Epithelial cell of esophagus (primary cell): ENCODE data around the gene WNT5B.
"Not testable (repeated sequence)": the region's sequence is repeated elsewhere in the genome, so short reads cannot be mapped to it uniquely, and the experiment has no call there.

Experiments
- DNase-seq: peaks from one replicate; pipeline ENCODE4 v3.0.0; 2010; ENCODE audit warnings: low read depth
- H3K4me3 ChIP-seq: 2 replicates; pipeline ENCODE4 v1.5.1; 2011; ENCODE audit warnings: mild to moderate bottlenecking, low read length, control low read depth
- CTCF ChIP-seq: IDR thresholded peaks from 2 replicates; pipeline ENCODE4 v1.5.1; 2011; ENCODE audit warnings: low read depth, mild to moderate bottlenecking, low read length, control low read depth, inconsistent platforms; ENCODE audit not compliant: insufficient read depth; ENCODE audit errors: missing control alignments

The WNT5B gene

DNA sequence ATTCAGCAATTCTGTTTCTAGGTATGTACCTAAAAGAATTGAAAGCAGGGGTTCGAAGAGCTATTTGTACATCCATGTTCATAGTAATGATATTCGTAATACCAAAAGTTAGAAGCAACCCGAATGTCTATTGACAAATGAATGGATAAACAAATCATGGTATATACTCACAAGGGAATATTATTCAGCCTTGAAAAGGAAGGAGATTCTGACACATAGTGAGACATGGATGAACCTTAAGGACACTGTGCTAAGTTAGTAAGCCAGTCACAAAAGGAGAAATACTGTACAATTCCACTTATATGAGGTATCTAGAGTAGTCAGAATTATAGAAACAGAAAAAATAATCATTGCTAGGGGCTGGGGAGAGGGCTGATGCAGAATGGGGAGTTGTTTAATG is 30.3 kb upstream of the WNT5B start:
- no peak for DNase-seq
- no peak overlapping the region for H3K4me3 ChIP-seq
- TF ChIP-seq CTCF = no peak

- H3K4me3 ChIP-seq, DNase-seq: not testable (repeated sequence)
Measured at GRCh38 chr12:1602706-1603105, 26.3 kb upstream of the WNT5B start.

DNA sequence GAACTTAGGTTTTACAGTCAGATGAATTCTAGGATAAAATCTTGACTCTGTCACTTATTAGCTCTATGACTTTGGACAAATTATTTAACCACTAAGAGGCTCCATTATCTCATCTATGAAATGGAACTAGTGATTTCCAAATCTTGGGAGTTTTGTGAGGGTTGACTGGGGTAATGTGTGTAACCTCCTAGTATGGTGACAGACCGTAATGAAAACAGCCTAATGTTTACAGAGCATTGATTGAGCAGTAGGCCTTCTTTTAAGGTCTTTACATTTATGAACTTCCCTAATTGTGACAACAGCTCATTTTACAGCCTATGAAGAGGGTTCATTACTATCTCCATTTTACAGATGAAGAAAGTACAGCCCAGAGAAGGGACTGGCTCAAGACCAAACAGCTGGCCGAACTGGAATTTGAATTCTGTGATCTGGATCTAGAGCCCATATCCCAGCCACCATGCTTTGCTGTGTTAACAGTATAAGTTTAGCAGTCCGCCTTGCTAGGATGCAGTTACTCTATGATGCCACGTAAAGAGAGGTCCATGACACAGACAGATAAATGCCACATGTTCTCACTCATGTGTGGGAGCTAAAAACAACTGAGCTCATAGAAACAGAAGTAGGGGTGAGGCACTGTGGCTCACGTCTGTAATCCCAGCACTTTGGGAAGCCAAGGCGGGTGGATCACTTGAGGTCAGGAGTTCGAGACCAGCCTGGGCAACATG is 25.6 kb upstream of the WNT5B start:
- TF ChIP-seq CTCF = no peak
- no peak overlapping the region for H3K4me3 ChIP-seq
- no peak for DNase-seq

- no peak for DNase-seq
- no peak overlapping the region for H3K4me3 ChIP-seq
- TF ChIP-seq CTCF = no peak
Measured at GRCh38 chr12:1604464-1604863, 24.6 kb upstream of the WNT5B start.

- peak; percentile 84 for DNase-seq
- H3K4me3 ChIP-seq = peak overlapping the region; percentile 41
- TF ChIP-seq CTCF = peak; percentile 76
Measured at GRCh38 chr12:1605129-1606020, 23.7 kb upstream of the WNT5B start.

GRCh38 chr12:1606021-1606622 is 22.9 kb upstream of the WNT5B start:
- no peak for TF ChIP-seq CTCF
- peak; percentile 96 for DNase-seq
- H3K4me3 ChIP-seq = peak overlapping the region; percentile 41
